OCI-LY7 (cell line): ENCODE measurements around the gene HMSD.

Experiments used
- CTCF ChIP-seq: fragments of 200-600 bp; sonication (generic); conservative IDR thresholded peaks from 2 replicates; pipeline ENCODE4 v1.5.1; 2014; ENCODE audit warnings: mild to moderate bottlenecking, antibody characterized with exemption, low read length, moderate library complexity, mixed read lengths
- EZH2phosphoT487 ChIP-seq: fragments of 200-600 bp; sonication (generic); IDR thresholded peaks from 2 replicates; pipeline ENCODE4 v1.6.1; 2018; ENCODE audit warnings: low read depth, borderline replicate concordance, mild to moderate bottlenecking, mixed run types, antibody characterized with exemption, low read length, moderate library complexity, mixed read lengths

GRCh38 chr18:63951302-63951705 is 2.2 kb downstream of the HMSD start:
- TF ChIP-seq CTCF, result no peak
- no peak for TF ChIP-seq EZH2phosphoT487
